GM21528 (cell line): ENCODE data around the gene KIF18B.

ENCODE experiments used
- ATAC-seq: cut with Tn5 transposase; IDR thresholded peaks from one replicate; pipeline ENCODE4 v1.9.1; 2021; ENCODE audit warnings: mild to moderate bottlenecking, moderate library complexity; ENCODE audit not compliant: unreplicated experiment, low FRiP score

The KIF18B gene

GRCh38 chr17:44921122-44921882 lies 26.3 kb downstream of the KIF18B start:
- ATAC-seq, result no peak

DNA sequence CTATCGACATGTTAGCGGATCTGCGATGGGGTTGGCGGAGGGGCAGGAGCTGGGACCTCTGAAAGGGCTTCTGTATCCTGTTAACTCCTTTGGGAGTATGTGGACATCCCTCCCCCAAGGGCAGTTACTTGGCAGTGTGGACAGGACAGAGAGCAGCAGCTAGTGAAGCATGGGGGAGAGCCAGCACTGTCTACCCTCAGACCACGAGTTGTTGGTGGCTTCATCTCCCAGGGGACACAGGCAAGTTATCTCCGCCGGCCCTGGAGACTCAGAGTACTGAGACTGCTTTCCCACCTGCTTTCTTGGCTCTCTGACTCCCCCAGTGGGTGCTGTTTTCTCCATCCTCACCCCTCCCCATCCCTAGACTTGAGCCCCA lies 27.0 kb downstream of the KIF18B start:
- no peak for ATAC-seq

GRCh38 chr17:44919885-44920564 lies 27.5 kb downstream of the KIF18B start:
- ATAC-seq, result no peak

- no peak for ATAC-seq
Observed at GRCh38 chr17:44919411-44919810, 28.2 kb downstream of the KIF18B start.

- ATAC-seq, result no peak
Observed at GRCh38 chr17:44918006-44918405, 29.6 kb downstream of the KIF18B start.

DNA sequence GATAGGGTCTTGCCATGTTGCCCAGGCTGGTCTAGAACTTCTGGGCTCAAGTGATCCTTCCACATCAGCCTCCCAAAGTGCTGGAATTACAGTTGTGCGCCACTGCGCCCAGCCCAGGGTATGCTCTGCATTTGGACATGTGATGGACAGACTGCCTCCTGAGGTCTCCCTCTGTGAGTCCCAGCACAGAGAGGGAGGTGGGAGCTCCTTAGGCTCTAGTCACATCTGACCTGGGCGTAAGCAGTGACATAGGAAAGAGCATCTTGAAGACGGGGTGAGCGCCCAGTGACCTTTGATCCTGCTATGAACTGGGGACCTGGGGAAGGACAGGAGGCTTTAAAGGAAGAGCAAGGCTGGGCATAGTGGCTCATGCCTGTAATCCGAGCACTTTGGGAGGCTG lies 30.1 kb downstream of the KIF18B start:
- no peak for ATAC-seq

DNA sequence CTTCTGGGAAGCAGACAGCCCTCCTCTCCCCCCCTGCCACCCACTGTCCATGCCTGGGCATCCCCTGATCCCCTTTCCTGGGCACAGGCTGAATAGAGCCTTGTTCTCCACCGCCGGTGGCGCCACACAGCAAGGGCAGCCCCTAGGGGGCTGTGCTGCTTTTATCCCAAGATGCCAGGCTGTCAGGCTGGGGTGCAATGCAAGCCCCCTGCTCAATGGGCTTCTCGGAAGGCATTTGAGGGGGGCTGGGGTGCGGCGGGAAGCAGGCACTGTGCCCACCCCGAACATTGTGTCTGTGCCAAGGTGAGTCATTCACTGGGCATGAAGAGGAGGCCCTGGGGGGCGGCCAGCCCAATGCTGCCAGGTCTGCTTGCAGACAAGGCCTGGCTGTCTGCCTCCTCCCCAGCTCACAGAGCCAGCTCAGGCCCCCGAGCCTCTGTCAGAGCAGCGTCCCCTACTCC lies 30.8 kb downstream of the KIF18B start:
- ATAC-seq, result no peak

GRCh38 chr17:44915862-44916780 lies 31.5 kb downstream of the KIF18B start:
- no peak for ATAC-seq

GRCh38 chr17:44915321-44915726 lies 32.2 kb downstream of the KIF18B start, which contains the start of gene GFAP:
Gene GFAP, minus strand, starts transcription at chr17:44915500. Its CDS starts 14 bp downstream, at chr17:44915486.
- no peak for ATAC-seq

DNA sequence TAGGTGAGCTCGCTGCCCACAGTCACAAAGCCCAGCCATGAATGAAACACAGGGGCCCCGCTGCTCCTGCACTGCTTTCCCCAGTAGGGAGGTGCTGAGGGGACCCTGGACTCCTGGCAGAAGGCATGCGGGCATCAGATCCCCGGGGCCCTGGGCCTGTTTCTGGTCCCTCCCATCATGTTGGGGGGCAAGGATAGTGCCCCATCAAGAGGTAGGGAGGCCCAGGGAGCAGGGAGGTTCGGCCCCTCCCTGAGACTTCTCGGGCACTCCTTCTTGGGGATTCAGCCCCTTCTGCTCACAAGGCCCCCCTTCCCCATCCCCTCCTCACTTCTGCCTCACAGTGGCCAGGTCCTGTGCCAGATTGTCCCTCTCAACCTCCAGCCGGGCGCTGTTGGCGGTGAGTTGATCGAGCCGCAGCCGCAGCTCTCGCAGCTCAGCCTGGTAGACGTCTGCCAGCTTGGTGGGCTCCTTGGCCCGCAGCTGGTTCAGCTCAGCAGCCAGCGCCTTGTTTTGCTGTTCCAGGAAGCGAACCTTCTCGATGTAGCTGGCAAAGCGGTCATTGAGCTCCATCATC lies 32.8 kb downstream of the KIF18B start:
- ATAC-seq, result no peak

GRCh38 chr17:44914148-44914547 lies 33.4 kb downstream of the KIF18B start:
- ATAC-seq, result no peak

- ATAC-seq, result no peak
Observed at GRCh38 chr17:44913676-44914075, 33.9 kb downstream of the KIF18B start.

DNA sequence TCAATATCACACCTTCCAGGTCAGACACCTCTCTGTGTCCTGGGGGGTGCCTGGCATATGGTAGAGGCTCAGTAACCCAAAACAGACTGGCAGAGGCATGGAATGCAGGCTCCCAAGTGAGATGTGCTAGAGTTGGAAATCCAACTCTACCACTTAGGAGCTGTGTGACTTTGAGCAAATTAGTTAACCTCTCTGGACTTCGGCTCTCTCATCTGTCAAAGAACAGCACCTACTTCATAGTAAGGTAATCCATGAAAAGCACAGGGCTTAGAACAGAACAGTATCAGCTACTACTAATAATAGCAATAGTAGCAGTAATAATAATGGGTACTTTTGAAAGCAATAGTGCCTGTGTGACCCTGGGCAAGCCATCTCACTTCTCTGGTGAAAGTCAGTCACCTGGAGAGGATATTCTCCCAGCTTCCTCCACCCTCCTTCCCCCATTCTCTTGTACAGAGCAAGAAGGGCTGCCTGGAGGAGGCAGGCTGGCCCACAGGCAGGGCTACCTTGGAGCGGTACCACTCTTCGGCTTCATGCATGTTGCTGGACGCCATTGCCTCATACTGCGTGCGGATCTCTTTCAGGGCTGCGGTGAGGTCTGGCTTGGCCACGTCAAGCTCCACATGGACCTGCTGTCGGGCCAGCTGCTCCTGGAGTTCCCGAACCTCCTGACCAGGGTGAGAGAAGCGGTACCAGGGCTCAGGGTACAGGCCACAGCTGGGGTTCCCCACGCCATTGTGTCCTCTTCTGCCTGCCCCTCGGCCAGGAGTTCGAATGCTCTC lies 34.6 kb downstream of the KIF18B start:
- ATAC-seq, result no peak

GRCh38 chr17:44911133-44912001 lies 36.2 kb downstream of the KIF18B start:
- no peak for ATAC-seq

DNA sequence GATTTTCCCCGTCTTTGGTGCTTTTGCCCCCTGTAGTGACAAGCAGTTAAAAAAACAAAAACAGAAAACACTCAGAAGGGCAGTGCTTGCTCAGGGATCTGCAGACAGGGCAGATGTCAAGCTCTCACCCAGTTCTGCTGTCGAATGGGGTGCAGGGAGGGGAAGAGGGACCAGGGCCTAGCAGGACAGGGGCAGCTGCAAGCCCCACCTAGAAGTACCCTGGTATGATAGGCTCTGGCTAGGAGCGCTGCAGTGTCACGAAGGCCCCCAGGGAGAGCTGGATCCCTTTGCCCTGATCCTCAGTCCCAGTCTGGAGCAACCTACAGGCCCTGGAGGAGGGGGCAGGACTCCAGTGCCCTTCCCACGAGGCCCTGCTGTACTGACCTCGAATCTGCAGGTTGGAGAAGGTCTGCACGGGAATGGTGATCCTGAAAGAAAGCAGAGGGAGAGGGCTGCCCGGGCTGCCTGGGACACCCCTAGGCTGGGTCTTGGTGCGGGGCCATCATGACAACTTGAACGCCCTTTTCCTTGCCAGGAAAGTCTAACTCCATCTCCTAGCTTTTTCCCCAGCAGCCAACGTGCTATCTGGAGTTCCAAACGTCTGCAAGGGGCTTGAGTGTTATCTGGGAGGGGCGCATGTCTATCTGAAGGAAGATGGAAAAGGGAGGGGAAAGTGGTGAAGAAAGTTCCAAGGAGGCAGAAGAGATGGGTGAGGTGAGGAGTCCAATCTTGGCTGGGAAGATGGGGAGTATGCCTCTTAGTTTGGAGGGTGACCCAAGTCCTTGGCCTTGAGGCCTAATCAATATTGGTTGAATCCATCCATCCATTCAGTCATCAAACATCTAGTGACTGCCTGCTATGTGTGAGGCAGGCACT lies 37.1 kb downstream of the KIF18B start:
- no peak for ATAC-seq

DNA sequence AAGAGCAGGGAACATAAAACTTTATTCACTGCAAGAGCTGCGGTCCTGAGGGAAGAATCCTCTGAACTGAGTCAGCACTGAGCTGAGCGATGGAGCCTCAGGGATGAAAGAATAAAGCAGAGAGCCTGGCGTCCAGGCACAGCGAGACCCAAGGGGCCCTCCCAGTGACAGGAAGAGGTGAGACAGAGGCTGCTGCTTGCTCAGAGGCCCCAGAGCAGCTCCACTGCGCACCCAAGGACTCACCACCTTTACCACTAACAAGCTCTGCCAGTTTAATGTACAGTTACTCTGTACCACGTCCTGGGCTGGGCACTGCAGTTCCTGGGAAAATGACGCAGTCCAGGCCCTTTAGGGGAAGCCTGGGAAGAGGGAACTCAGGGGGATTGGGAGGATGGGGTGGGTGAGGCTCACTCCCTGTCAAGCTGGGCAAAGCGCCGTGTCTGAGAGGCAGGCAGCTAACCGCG lies 37.9 kb downstream of the KIF18B start:
- ATAC-seq, result no peak

- no peak for ATAC-seq
Observed at GRCh38 chr17:44908761-44909326, 38.7 kb downstream of the KIF18B start.
